NCI-H1417 treated with DMSO at 0.1 percent for 48 hours (cell line): ENCODE data around the gene OSBPL5.

Experiments
- DNase-seq: peaks from one replicate; lab custom pipeline; 2025; lab: John Stamatoyannopoulos, UW

OSBPL5 gene

DNA sequence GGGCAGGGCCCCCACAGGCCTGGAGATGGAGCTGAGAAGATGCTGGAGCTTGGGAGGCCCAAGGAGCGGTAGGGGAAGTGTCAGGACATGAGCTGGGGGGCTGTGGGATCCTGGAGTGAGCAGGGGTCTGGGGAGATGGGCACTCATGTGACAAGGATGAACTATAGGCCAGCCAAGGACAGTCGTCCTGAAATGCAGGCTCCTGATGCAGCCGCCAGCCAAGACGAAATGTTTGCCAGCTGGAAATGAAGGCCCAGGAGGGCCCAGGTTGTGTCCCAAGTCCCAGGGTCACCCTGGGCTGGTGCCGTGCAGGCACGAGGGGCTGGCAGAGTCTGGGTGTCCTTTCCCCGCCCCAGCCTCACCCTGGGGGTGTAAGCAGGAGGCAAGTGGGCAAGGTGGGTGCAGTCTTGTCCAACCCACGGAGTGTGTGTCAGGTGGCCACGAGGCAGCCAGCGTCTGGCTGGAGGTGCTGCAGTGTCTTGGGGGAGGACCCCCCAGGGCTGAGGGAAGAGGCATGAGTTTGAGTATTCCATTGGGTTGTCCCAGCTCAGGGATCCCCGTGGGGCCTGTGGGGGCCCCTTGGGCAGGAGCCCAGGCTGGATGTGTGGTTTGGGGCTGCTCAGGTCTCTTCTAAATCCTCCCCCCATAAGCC, 32.1 kb upstream of the OSBPL5 start:
- no peak for DNase-seq

DNA sequence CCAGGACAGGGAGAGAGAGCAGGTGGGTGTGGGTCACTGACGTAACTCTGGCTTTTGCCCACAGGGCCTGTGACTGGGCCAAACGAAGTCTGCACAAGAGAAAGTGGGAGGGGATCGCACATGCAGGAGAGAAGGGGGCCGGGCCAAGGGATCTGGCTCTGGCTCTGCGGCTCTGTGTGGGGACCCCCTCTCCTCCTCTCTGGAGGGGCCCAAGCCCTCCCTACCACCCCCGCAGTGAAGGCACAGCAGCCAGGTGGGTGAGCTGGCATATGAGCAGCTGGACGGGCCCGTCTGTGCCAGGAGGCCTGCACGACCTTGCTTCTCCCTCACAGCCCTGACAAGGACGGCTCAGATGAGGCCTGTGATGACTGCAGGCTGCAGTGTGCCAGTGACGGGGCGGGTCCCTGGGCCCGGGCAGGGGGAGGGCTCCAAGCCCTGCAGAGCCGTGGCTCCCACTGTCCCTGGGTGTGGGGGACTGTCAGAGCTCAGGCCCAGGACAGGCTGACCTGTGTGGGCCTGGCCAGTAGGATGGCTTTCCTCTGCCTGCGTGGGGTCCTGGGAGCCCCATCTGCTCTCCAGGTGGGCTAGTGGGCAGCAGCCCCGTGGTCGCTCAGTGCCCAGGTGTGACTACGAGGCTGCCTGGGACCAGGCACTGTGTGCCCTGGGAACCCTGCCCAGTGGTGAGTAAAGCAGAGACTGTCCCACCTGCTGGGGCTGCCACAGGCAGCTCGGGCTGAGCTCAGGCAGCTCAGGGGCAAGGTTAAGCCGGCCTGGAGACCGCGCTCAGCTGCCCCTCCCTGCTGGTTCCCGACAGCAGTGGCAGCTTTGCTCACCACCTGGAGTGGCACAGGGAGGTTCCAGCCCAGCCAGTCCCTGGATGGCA, 31.3 kb upstream of the OSBPL5 start:
- no peak for DNase-seq

DNA sequence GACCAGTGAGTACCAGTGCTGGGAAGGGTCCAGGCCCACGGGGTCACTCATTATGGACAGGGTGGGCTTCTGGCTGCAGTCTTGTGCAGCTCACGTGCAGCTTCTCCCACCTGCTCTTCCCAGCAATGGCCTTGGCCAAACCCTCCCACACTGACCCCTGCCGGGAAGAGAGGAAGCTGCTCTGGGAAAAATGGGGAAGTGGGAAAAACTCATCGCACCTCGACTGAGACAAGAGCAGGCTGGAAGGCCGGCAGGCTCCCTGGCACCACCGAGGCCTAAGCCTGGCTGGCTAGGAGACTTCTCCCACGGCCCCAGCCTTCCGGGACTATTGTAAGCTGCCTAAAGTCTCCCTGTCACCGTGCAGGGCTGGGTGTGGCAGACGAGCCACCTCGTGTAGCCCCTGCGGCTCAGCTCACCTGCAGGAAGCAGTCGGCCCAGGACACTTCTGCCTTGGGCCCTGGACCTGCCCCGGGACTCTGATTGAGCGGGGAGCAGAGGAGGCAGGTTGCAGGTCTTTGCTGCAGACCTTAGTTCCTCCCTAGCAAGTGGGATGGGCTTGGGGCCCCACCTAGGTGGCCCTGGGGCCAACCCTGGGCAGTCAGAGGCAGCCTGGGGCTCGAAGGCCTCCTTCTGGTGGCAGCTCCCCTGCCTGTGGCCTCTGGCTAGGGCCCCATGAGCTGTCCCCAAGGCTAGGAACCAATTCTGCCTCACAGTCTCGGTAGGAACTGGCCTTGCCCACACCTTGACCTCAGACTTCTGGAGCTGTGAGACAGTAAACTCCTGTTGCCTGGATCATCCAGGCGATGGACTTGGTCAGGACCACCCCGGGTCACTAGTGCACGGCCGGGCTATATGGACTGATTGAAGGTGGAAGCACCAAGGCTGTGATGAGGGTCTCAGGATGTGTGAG, 30.4 kb upstream of the OSBPL5 start:
- no peak for DNase-seq

DNA sequence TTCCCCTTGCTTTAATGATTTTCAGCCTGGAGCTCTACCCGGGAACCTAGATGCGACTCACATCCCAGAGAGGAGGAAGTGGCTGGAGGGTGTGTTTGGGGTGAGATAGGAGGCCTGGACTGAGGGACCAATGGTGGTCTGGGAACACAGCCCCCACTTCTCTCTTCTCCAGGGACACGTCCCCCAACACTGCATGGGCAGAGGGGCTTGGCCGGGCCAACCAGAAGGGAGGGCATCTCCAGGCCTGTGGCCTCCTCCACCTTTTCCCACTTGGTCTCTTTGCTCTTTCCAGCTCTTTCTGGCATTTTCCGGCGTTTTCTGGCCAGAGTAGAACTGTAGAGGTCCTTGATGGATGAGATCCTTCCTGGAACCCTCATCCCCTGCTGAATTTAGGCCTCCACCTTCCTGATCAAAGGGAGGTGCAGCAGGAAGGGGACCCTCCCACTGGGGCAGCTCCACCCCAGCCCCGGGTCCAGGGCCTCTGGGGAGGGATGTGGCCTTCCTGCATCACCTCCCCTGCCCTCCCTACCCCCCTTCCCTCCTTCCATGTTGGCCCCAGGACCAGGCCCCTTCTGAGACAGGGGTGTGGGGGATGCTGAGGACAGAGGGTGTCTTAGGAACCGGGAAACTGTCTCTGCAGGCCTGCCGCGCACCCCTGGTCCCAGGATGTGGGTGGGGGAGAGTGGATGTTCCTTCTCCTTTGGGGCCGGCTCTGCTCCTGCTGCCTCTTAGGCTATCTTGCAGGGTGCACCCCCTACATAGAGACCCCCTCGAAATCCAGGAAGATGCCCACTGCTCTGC, 29.1 kb upstream of the OSBPL5 start:
- DNase-seq = no peak

DNA sequence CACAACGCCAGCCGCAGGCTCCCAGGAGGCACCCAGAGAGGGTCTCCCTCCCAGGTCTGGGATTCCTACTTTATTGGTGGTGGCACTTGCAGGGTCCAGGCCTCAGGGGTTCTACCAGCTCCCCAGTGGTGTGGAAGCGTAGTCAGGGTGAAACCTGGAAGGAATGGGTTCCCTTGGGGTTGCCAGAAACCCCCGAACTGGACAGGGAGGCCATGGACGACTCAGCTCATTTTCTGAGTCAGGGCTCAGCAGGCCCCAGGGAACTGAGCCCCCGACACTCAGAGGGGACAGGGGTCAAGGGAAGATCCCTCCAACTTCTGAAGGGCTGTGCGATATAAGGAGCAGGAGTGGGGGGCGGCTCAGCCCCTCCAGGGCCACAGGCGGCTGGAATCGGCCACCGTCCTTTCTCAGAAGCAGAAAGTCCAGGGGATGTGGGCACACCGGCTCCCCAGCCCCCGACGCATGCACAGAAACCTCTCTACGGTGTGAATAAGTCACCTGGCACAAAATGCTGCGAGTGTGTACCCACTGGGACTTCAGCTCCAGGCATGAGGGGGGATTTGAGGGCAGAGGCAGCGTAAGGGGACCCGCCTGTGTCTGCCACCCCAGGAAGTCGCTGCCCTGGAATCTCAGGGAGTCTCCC, 28.4 kb upstream of the OSBPL5 start:
- DNase-seq = no peak

DNA sequence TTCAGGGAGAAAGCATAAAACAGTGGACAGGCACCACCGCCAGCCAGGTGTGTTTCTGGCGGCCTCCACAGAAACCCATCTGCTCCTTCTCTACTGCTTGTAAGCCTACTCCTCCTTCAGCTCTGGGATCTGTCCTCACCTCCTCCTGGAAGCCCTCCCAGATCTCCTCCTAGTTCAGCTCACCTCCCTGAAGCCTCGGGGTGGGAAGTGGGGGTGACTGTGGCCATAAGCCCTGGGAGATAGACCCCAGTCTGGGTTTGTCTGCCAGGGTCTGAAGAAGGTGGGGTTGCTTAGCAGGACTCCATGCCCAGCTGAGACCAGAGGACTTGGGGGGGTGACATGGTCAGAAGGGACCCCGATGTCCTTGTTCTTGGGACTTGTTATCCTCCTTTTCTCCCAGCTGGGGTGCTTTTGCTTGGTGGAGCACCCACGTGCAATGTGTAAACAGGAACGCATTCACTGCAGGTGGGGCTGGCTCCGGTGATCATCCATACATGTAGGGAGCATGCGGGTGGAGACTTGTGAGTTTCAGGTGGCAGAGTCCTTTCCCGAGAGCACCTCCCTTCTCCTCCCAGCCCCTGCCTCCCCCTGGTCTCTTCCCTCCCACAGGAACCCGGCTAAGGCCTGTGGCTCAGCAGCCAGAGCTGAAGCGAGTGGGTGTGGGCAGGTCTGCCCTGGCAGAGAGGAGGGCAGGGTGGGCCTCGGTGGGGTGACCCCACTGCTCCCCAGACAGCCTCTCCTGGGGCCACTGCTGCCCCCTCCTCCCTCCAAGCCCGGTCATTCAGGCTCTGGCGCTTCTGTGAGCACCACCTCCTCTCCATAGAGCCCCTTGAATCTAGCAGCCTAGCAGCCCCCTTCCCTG, 27.6 kb upstream of the OSBPL5 start:
- no peak for DNase-seq

DNA sequence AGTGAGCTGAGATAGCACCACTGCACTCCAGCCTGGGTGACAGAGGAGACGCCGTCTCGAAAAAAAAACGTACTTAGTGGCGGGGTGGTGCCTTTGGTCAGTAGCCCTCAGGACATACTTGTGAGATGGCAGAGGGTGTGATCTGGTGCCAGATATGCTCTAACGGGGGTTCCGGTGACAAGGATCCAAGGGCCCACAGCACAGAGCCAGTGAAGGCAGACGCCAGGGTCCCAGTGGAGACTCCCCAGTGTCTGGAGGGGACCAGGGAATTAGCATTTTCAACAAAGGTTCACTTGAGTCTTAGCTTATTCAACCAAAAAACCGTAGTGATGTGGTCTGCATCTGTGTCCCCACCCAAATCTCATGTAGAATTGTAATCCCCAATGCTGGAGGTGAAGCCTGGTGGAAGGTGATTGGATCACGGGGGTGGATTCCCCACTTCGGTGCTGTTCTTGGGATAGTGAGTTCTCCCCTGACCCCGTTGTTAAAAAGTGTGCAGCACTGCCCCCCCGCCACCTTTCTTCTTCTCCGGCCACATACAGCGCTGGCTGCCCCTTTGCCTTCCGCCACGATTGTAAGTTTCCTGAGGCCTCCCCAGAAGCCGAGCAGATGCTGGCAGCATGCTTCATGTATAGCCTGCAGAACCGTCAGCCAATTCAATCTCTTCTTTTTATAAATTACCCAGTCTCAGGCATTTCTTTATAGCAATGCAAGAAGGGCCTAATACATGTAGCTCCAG, 26.6 kb upstream of the OSBPL5 start:
- DNase-seq = no peak

DNA sequence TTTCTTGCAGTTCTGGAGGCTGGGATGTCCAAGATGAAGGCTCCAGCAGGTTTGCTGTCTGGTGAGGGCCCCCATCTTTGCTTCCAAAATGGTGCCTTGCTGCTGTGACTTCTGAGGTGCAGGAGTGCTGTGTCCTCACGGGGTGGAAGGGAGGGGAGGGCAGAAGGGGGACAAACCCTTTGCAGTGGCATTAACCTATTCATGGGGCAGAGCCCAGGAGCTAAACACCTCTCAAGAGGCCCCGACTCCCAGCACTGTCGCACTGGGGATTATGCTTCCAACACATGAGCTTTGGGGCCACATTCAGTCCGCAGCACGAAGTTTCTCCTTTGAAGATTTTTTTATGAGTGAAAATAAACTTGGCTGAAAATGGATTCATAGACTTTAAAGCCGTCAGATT, 25.5 kb upstream of the OSBPL5 start:
- DNase-seq = no peak

DNA sequence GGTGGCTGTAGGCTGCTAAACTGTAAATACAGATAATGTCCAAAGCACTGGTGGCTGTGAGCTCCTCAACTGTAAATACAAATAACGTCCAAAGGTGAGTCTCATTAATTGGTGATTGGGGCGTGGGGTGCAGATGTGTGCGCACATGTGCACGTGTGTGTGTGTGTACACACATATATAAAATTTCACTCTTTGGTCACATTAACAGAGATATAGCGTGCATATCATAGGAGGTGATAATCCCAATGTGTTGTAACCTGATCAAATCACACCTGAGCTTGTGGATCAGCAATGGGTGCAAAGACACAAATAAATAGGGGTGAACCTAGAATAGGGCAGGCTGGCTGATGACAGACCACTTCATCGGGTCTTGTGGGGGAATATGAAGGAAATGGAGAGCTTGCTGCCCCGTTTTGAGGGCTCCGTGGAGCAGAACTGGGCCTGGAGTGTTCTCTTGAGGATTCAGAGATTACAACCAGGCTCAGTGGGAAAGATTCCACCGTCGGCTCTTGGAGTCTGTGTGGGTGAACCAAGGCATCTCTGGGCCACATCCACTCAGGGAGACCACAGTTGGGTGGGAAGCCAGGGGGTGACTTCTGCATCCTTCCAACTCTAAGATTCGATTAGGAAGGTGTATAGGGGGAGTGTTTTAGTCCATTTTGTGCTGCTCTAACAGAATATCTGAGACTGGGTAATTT, 24.9 kb upstream of the OSBPL5 start:
- DNase-seq = no peak

DNA sequence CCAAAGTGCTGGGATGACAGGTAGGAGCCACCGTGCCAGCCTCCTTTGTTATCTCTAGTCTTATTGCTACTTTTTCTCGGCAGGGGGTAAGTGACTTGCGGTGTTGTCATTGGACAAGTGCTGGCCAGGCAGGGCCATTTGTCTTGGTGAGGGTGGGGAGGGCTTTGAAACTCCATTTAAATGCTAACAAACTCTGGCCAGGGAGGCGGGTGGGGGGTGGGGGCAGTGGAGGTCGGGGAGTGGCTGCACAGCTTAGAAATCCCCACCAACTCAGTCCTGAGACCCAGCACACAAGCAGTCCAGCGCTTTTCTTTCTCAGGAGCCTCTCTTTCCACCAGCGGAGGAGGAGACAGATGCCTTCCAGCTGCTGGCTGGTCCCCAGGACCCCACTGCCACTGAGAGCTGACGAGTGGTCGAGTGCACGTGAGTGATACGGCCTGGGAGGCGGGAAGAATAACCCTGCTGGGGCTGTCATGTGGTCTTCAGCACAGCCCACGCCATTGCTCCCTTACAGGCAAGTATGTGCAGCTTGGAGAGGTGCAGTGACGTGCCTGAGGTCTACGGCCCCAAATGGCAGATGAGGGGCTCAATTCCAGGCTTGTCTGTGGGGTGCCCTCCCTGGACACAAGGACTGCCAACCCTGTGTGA, 24.2 kb upstream of the OSBPL5 start:
- DNase-seq = no peak

DNA sequence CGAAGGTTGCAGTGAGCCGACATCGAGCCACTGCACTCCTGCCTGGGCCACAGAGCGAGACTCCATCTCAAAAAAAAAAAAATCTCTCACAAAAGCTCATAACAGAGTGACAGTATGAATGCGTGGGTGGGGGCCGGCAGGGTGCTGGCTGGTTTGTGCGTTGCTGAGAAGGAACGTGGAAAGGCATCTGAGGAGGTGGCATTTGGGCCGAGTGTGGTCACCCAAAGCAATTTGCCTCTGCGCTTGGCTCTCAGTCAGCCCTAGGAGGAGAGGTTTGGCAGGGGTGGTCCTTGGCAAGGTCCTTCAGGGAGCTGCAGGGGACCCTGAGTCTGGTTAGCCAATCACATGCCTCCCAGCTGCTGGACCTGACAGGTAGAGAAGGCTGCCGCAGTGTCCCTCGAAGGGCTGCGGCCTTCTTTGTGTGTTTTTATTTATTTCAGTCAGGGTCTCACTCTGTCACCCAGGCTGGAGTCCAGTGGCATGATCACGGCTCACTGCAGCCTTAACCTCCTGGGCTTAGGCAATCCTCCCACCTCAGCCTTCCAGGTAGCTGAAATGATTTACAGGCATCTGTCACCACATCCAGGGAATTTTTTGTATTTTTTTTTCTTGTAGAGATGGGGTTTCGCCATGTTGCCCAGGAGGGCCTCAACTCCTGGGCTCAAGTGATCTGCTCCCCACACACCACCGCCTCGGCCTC, 23.5 kb upstream of the OSBPL5 start:
- DNase-seq = no peak

DNA sequence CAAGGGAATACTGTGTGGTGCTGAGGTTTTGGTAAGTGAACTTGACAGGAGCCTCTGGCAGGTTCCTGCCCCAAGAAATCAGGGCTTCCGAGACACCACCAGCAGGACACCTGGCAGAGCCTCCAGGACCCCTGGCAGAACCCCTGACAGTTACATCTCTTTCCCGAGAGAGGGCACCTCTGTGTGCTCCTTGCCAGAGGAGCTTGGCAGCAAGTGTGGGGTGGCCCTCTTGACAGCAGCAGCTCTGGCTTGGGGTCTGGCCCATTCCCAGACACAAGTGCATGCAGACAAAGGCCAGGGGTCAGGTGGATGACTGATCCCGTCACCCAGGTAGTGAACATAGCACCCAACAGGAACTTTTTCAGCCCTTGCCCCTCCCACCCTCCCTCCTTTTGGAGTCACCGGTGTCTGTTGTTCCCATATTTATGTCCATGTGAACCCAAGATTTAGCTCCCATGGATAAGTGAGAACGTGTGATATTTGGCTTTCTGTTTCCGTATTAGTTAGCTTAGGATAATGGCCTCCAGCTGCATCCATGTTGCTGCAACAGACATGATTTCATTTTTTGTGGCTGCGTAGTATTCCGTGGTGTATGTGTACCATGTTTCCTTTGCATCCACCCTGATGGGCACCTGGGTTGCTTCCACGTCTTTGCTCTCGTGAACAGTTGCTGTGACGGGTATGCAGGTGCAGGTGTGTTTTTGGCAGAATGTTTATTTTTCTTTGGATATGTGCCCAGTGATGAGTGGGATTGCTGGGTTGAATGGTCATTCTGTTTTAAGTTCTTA, 21.2 kb upstream of the OSBPL5 start:
- no peak for DNase-seq

DNA sequence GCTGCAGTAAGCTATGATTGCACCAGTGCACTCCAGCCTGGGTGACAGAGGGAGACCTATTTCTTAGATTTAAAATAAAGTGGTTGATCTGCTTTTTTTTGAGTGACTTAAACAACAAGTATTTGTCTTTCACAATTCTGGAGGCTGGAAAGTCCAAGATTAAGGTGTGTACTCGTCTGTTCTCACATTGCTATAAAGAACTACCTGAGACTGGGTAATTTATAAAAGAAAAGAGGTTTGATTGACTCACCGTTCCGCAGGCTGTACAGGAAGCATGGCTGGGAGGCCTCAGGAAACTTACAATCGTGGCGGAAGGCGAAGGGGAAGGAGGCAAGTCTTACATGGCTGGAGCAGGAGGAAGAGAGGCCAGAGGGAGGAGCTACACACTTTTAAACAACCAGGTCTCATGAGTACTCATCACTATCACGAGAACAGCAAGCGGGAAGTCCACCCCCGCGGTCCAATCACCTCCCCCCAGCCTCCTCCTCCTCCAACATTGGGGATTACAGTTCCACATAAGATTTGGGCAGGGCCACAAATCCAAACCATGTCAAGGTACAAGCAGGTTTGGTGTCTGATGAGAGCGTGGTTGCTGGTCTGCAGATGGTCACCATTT, 19.7 kb upstream of the OSBPL5 start:
- no peak for DNase-seq

DNA sequence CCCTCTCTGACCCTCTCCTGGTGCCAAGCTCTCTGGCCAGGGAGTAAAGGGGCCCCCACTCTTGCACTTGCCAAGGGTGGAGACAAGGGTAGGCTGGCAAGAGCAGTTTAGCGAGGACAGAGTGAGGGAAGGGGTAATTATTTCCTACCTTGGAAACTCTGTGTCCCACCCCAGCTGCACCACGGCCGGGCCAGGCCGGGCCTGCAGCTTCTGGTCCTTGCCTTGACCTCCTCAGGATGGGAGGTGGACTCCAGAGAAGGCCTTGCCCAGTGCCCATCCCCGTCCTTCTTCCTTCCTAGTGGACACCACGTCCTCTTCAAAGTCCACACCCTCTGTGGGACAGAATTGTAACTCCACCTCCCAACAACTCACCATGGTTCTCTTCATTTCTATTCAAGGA, 18.4 kb upstream of the OSBPL5 start:
- DNase-seq = no peak

DNA sequence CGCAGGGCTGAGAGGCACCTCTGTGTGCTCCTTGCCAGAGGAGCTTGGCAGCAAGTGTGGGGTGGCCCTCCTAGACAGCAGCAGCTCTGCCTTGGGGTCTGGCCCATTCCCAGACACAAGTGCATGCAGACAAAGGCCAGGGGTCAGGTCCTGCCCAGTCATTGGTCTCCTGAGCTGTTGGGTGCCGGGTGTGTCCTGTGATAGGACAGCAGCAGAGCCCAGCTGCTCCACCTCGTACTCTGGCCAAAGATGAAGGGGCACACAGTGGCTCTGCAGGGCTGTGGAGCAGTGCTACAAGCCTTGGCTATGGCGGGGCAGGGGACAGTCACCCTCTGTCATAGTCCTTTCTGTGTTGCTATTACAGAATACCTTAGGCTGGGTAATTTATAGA, 17.3 kb upstream of the OSBPL5 start:
- no peak for DNase-seq

DNA sequence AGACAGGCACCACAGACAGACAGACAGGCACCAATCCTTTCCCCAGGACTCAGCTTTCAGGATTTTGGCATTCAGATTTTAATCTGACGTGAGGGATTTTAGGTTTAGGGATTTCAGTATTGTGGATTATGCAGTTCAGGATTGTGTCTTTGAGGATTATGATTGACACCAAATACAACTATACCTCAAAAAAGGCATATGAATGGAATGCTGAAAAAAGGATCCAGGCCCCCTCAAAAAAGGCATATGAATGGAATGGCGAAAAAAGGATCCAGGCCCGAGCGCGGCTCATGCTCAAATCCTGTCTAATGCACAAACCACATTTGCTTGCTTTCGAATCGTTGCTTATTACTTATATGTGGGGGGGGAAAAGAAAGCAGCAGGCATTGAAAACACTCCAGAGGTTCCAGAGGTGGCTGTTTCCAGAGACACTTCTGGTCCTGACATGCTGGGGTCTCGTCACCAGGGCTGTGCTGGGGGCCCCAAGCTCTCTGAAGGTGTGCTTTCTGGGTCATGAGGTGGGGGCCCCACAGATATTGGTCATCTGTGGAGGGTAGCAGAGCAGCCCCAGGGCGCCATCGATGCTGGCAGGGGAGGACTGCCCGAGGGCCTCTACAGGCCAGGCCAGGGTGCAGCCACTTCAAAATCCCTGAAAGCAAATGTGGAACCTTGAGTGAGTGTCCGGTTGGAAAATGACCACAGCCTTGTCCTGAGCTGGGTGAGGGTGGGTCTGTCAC, 16.8 kb upstream of the OSBPL5 start:
- no peak for DNase-seq
